Sciatic nerve (tissue), 2 donors: ENCODE data around the gene SPTBN1. TPM values are rescaled to one million over a fixed set of nuclear protein-coding genes. Genes with fewer than 3 reads are reported as not detected.

Experiments used
- ATAC-seq: fragments of 200-7000 bp; cut with Tn5 transposase; one replicate; pipeline ENCODE4 v1.9.1; 2020; ENCODE audit warnings: mild to moderate bottlenecking, moderate library complexity
- DNase-seq: peaks from one replicate; pipeline ENCODE4 v3.0.0-alpha.2; 2020; ENCODE audit warnings: low spot score
- intact Hi-C: fragments of 100-400 bp; cut with DNase I; formaldehyde crosslinking; loops from one replicate; pipeline ENCODE4 v1.14.2; 2022
- total RNA-seq: library from RNA; stranded (reverse); fragmentation: NEBNext Ultra II Directional; extraction: Animal tissue kit (Norgen Biotek cat#: 25700); gene quantifications from one replicate; pipeline ENCODE4 v1.2.1, GENCODE V29; 2021
- donor health status: DM: no; HTN: no; CAD: no.
- donor health status: DM: no; HTN: no; CAD: no.

The SPTBN1 gene
- total RNA-seq, 1 donor from 2014 or later = 1,016 TPM

- no peak for DNase-seq
- intact Hi-C loops = no loop called here
- peak; percentile 72 for ATAC-seq
Observed at GRCh38 chr2:54559593-54560145, 103.5 kb downstream of the SPTBN1 start.

GRCh38 chr2:54560146-54560881 is 104.2 kb downstream of the SPTBN1 start:
- ATAC-seq = peak; percentile 72
- DNase-seq = no peak
- intact Hi-C loops = no loop called here

- ATAC-seq (no peak), DNase-seq (no peak)
- intact Hi-C loops = no loop called here
Observed at GRCh38 chr2:54561010-54561409, 104.9 kb downstream of the SPTBN1 start.

- ATAC-seq = no peak
- intact Hi-C loops = no loop called here
Observed at GRCh38 chr2:54564439-54564838, 108.3 kb downstream of the SPTBN1 start.

GRCh38 chr2:54565551-54565950 is 109.4 kb downstream of the SPTBN1 start:
- DNase-seq = no peak
- intact Hi-C loops = no loop called here
- ATAC-seq = no peak

More at GRCh38 chr2:54564439-54564838, 108.3 kb downstream of the SPTBN1 start:
- no peak for DNase-seq

GRCh38 chr2:54566896-54567295 is 110.8 kb downstream of the SPTBN1 start:
- intact Hi-C loops = no loop called here
- DNase-seq (no peak), ATAC-seq (no peak)

- no peak for DNase-seq
- ATAC-seq = no peak
- intact Hi-C loops = no loop called here
Observed at GRCh38 chr2:54568876-54569321, 112.8 kb downstream of the SPTBN1 start.

GRCh38 chr2:54569745-54570301 is 113.7 kb downstream of the SPTBN1 start:
- intact Hi-C loops = no loop called here
- DNase-seq (no peak), ATAC-seq (no peak)

- no peak for DNase-seq
- intact Hi-C loops = no loop called here
- no peak for ATAC-seq
Observed at GRCh38 chr2:54570321-54570855, 114.3 kb downstream of the SPTBN1 start.

- ATAC-seq = peak; percentile 73
- no peak for DNase-seq
- intact Hi-C loops = no loop called here
Observed at GRCh38 chr2:54570925-54571694, 115.0 kb downstream of the SPTBN1 start.

GRCh38 chr2:54572262-54572635 is 116.1 kb downstream of the SPTBN1 start:
- no peak for DNase-seq
- peak; percentile 72 for ATAC-seq
- intact Hi-C loops = no loop called here

- DNase-seq (no peak), ATAC-seq (peak; percentile 7)
- intact Hi-C loops = no loop called here
Observed at GRCh38 chr2:54572636-54573536, 116.8 kb downstream of the SPTBN1 start.

GRCh38 chr2:54573537-54573919 is 117.4 kb downstream of the SPTBN1 start:
- intact Hi-C loops = no loop called here
- DNase-seq = no peak

GRCh38 chr2:54574107-54574859 is 118.2 kb downstream of the SPTBN1 start:
- DNase-seq = no peak
- peak; percentile 52 for ATAC-seq
- intact Hi-C loops = no loop called here

More at GRCh38 chr2:54573537-54573919, 117.4 kb downstream of the SPTBN1 start:
- no peak for ATAC-seq

GRCh38 chr2:54574860-54575247 is 118.7 kb downstream of the SPTBN1 start:
- DNase-seq (no peak), ATAC-seq (no peak)
- intact Hi-C loops = no loop called here

- no peak for ATAC-seq
- intact Hi-C loops = no loop called here
- no peak for DNase-seq
Observed at GRCh38 chr2:54575379-54575888, 119.3 kb downstream of the SPTBN1 start.

- no peak for ATAC-seq
Observed at GRCh38 chr2:54577035-54577434, 120.9 kb downstream of the SPTBN1 start.

More at GRCh38 chr2:54577035-54577434, 120.9 kb downstream of the SPTBN1 start:
- intact Hi-C loops = no loop called here
- no peak for DNase-seq
